Stimulated activated naive CD8-positive, alpha-beta T cell treated with anti-CD3 and anti-CD28 coated beads, Interleukin-15, amount 100 ng/mL, for 72 hours (primary cell): ENCODE results near the gene P3H4.

ENCODE experiments used
- ATAC-seq: fragments of 150-1000 bp; cut with Tn5 transposase; 2 replicates; pipeline ENCODE4 v1.10.0; 2021; ENCODE audit warnings: mild to moderate bottlenecking, moderate library complexity
- DNase-seq, 2 donors: peaks; one replicate each; pipeline ENCODE4 v3.0.0; 2021 to 2022
- H3K27ac Mint-ChIP-seq, 2 donors: one replicate each; pipeline ENCODE4 v1.8.0; 2022; ENCODE audit warnings: mild to moderate bottlenecking in 2 of 2, mixed read lengths in 2 of 2, moderate library complexity in 2 of 2
- H3K27me3 Mint-ChIP-seq: one replicate; pipeline ENCODE4 v1.8.0; 2022; ENCODE audit warnings: mixed read lengths
- H3K4me1 Mint-ChIP-seq: one replicate; pipeline ENCODE4 v1.8.0; 2022; ENCODE audit warnings: mild to moderate bottlenecking, mixed read lengths
- H3K4me3 Mint-ChIP-seq, 2 donors: one replicate each; pipeline ENCODE4 v1.8.0; 2022; ENCODE audit warnings: mild to moderate bottlenecking in 2 of 2, mixed read lengths in 2 of 2, moderate library complexity in 1 of 2
- H3K9me3 Mint-ChIP-seq, 2 donors: one replicate each; pipeline ENCODE4 v1.8.0; 2022; ENCODE audit warnings: mixed read lengths in 2 of 2

P3H4 gene

GRCh38 chr17:41825175-41825845 is 13.6 kb upstream of the P3H4 start:
- ATAC-seq: no peak
- Mint-ChIP-seq H3K9me3 (no peaks in the 10 kb centered on the region), H3K27ac (no peak overlapping the region), H3K27me3 (no peaks in the 10 kb centered on the region), H3K4me3 (no peak overlapping the region), H3K4me1 (no peaks in the 10 kb centered on the region)
- DNase-seq: no peak

- no peak for DNase-seq
- Mint-ChIP-seq H3K4me1 (no peaks in the 10 kb centered on the region), H3K27me3 (no peaks in the 10 kb centered on the region), H3K27ac (no peak overlapping the region), H3K4me3 (no peak overlapping the region), H3K9me3 (no peaks in the 10 kb centered on the region)
- ATAC-seq: no peak
Observed at GRCh38 chr17:41824086-41824485, 12.3 kb upstream of the P3H4 start.

GRCh38 chr17:41823580-41823979 is 11.8 kb upstream of the P3H4 start:
- Mint-ChIP-seq H3K27me3 (no peaks in the 10 kb centered on the region), H3K27ac (no peak overlapping the region), H3K9me3 (no peaks in the 10 kb centered on the region), H3K4me3 (no peak overlapping the region), H3K4me1 (no peaks in the 10 kb centered on the region)
- DNase-seq (no peak), ATAC-seq (no peak)

GRCh38 chr17:41823141-41823524 is 11.4 kb upstream of the P3H4 start:
- H3K27me3 Mint-ChIP-seq: no peaks in the 10 kb centered on the region
- DNase-seq (no peak), ATAC-seq (no peak)
- H3K9me3 Mint-ChIP-seq: no peaks in the 10 kb centered on the region
- H3K4me3 Mint-ChIP-seq: no peak overlapping the region
- no peak overlapping the region for H3K27ac Mint-ChIP-seq
- H3K4me1 Mint-ChIP-seq: no peaks in the 10 kb centered on the region

- DNase-seq: no peak
- Mint-ChIP-seq H3K27ac (no peak overlapping the region), H3K4me1 (no peaks in the 10 kb centered on the region), H3K27me3 (no peaks in the 10 kb centered on the region), H3K9me3 (no peaks in the 10 kb centered on the region), H3K4me3 (no peak overlapping the region)
- ATAC-seq: no peak
Observed at GRCh38 chr17:41822216-41823140, 10.7 kb upstream of the P3H4 start.

- Mint-ChIP-seq H3K27me3 (no peaks in the 10 kb centered on the region), H3K27ac (no peak overlapping the region), H3K9me3 (no peaks in the 10 kb centered on the region), H3K4me1 (no peaks in the 10 kb centered on the region), H3K4me3 (no peak overlapping the region)
- DNase-seq: no peak
- peak; percentile 13 for ATAC-seq
Observed at GRCh38 chr17:41821776-41822175, 10.0 kb upstream of the P3H4 start.

- Mint-ChIP-seq H3K9me3 (no peaks in the 10 kb centered on the region), H3K4me1 (peaks cover 5% of the 10 kb centered on the region), H3K27ac (no peak overlapping the region), H3K4me3 (no peak overlapping the region), H3K27me3 (peaks cover 12% of the 10 kb centered on the region)
- DNase-seq (no peak), ATAC-seq (no peak)
Observed at GRCh38 chr17:41818024-41818423, 6.3 kb upstream of the P3H4 start.

GRCh38 chr17:41816637-41817320 is 5.0 kb upstream of the P3H4 start:
- no peak for DNase-seq
- Mint-ChIP-seq H3K27me3 (peaks cover 23% of the 10 kb centered on the region), H3K9me3 (no peaks in the 10 kb centered on the region), H3K4me1 (peaks cover 16% of the 10 kb centered on the region), H3K4me3 (no peak overlapping the region), H3K27ac (no peak overlapping the region)
- no peak for ATAC-seq

- H3K9me3 Mint-ChIP-seq: no peaks in the 10 kb centered on the region
- DNase-seq (no peak), ATAC-seq (no peak)
- peaks cover 37% of the 10 kb centered on the region for H3K4me1 Mint-ChIP-seq
- H3K4me3 Mint-ChIP-seq: no peak overlapping the region
- no peak overlapping the region for H3K27ac Mint-ChIP-seq
- H3K27me3 Mint-ChIP-seq: peaks cover 38% of the 10 kb centered on the region
Observed at GRCh38 chr17:41814195-41814594, 2.4 kb upstream of the P3H4 start.

GRCh38 chr17:41813699-41814124 is 2.0 kb upstream of the P3H4 start:
- Mint-ChIP-seq H3K27me3 (peaks cover 38% of the 10 kb centered on the region), H3K9me3 (no peaks in the 10 kb centered on the region), H3K4me1 (peaks cover 37% of the 10 kb centered on the region), H3K27ac (no peak overlapping the region), H3K4me3 (no peak overlapping the region)
- ATAC-seq (no peak), DNase-seq (no peak)

- Mint-ChIP-seq H3K4me3 (peak overlapping the region; percentile 85 to 99), H3K9me3 (no peaks in the 10 kb centered on the region), H3K27me3 (peaks cover 38% of the 10 kb centered on the region), H3K4me1 (peaks cover 37% of the 10 kb centered on the region), H3K27ac (peak overlapping the region in 1 of 2 donors; percentile 47)
- ATAC-seq: no peak
- no peak for DNase-seq
Observed at GRCh38 chr17:41813152-41813680, 1.5 kb upstream of the P3H4 start.

- peak; percentile 37 for ATAC-seq
- Mint-ChIP-seq H3K9me3 (no peaks in the 10 kb centered on the region), H3K27me3 (peaks cover 38% of the 10 kb centered on the region), H3K27ac (peak within 1 kb of the TSS; percentile 47 to 74), H3K4me3 (peak within 1 kb of the TSS; percentile 85 to 99), H3K4me1 (peaks cover 37% of the 10 kb centered on the region)
- DNase-seq: peak; percentile 46 to 51
Observed at GRCh38 chr17:41812381-41813151, 817 bp upstream of the P3H4 start, which contains the start of gene FKBP10. TSS of gene FKBP10 (plus strand) at chr17:41813004. CDS start at chr17:41813035, 31 bp downstream.

- peak overlapping the region in 1 of 2 donors; percentile 59 for H3K27ac Mint-ChIP-seq
- peaks cover 37% of the 10 kb centered on the region for H3K4me1 Mint-ChIP-seq
- peaks cover 38% of the 10 kb centered on the region for H3K27me3 Mint-ChIP-seq
- peak overlapping the region; percentile 85 to 99 for H3K4me3 Mint-ChIP-seq
- no peaks in the 10 kb centered on the region for H3K9me3 Mint-ChIP-seq
- ATAC-seq: peak; percentile 53
- DNase-seq: no peak
Observed at GRCh38 chr17:41810659-41811548, 845 bp downstream of the P3H4 start.
